Muscle layer of colon (tissue), 2 donors: Measurements from ENCODE around the gene NTF3.

ENCODE experiments used
- H3K27ac ChIP-seq: one replicate; pipeline ENCODE4 v1.7.0; 2013; ENCODE audit warnings: low read depth, mild to moderate bottlenecking, low read length, moderate library complexity
- H3K27me3 ChIP-seq, 2 donors: one replicate each; pipeline ENCODE4 v1.7.0; 2013; ENCODE audit warnings: low read length in 2 of 2, mild to moderate bottlenecking in 2 of 2; ENCODE audit not compliant: insufficient read depth in 2 of 2, control insufficient read depth in 1 of 2
- H3K36me3 ChIP-seq: one replicate; pipeline ENCODE4 v1.7.0; 2013; ENCODE audit warnings: mild to moderate bottlenecking, low read length; ENCODE audit not compliant: insufficient read depth
- H3K4me1 ChIP-seq: one replicate; pipeline ENCODE4 v1.7.0; 2013; ENCODE audit warnings: mild to moderate bottlenecking, low read length; ENCODE audit not compliant: insufficient read depth
- H3K4me3 ChIP-seq, 2 donors: one replicate each; pipeline ENCODE4 v1.7.0; 2013; ENCODE audit warnings: low read length in 2 of 2, low read depth in 1 of 2, mild to moderate bottlenecking in 1 of 2, moderate library complexity in 1 of 2
- H3K9ac ChIP-seq: one replicate; pipeline ENCODE4 v1.7.0; 2013; ENCODE audit warnings: low read length
- H3K9me3 ChIP-seq: one replicate; pipeline ENCODE4 v1.7.0; 2013; ENCODE audit warnings: mild to moderate bottlenecking, low read length
- donor health status: abdominal sarcoma.
- donor health status: Adenocarcinoma of cecum.

The NTF3 gene

GRCh38 chr12:5464096-5464495, 32.2 kb downstream of the NTF3 start:
- H3K27me3 ChIP-seq = no peaks in the 10 kb centered on the region
- H3K27ac ChIP-seq = no peak overlapping the region
- no peaks in the 10 kb centered on the region for H3K4me1 ChIP-seq
- H3K4me3 ChIP-seq = no peak overlapping the region
- H3K9ac ChIP-seq = no peak overlapping the region
- H3K9me3 ChIP-seq = no peaks in the 10 kb centered on the region
- H3K36me3 ChIP-seq = no peaks in the 10 kb centered on the region

DNA sequence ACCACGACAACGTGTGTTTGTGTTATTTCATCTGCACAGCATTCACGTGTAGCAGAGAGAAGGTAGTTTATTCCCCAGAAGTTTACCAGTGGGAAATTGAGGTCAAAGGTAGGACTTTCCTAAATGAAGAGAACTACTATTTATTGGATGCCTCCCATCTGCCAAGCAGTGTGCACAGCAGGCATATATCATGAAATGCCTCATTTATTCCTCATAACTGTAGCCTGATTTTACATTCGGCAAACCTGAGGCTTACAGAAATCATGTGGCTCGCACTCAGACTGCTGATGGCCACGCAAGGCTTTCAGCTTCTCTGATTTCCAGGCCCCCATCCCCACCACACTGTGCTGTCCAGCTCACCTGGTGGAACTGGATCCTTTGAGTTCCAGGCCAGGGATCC, 33.5 kb downstream of the NTF3 start:
- no peaks in the 10 kb centered on the region for H3K27me3 ChIP-seq
- no peaks in the 10 kb centered on the region for H3K4me1 ChIP-seq
- no peaks in the 10 kb centered on the region for H3K36me3 ChIP-seq
- no peak overlapping the region for H3K27ac ChIP-seq
- H3K9me3 ChIP-seq = no peaks in the 10 kb centered on the region
- no peak overlapping the region for H3K4me3 ChIP-seq
- H3K9ac ChIP-seq = no peak overlapping the region

GRCh38 chr12:5466521-5466960, 34.6 kb downstream of the NTF3 start:
- no peak overlapping the region for H3K9ac ChIP-seq
- H3K27ac ChIP-seq = no peak overlapping the region
- H3K27me3 ChIP-seq = no peaks in the 10 kb centered on the region
- no peaks in the 10 kb centered on the region for H3K4me1 ChIP-seq
- H3K4me3 ChIP-seq = no peak overlapping the region
- H3K36me3 ChIP-seq = no peaks in the 10 kb centered on the region
- H3K9me3 ChIP-seq = no peaks in the 10 kb centered on the region

DNA sequence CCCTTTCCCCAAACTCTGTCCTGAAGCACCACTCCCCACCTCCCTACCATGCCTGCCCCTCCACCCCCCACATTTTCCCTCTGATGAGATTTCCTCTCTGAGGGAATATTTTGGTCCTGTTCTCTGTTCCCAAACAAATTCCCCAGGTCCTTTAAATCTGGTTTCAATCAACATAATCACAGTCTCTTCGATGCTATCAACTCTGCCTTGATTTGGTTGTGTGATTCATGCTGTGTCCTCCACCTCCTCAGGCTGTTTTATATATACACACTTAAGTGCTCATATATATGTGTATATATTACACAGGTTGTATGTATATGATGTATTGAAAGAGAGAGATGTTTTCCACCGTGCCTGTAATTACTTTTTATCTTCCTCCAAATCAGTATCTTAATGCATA, 36.0 kb downstream of the NTF3 start:
- no peaks in the 10 kb centered on the region for H3K4me1 ChIP-seq
- no peaks in the 10 kb centered on the region for H3K9me3 ChIP-seq
- H3K36me3 ChIP-seq = no peaks in the 10 kb centered on the region
- no peak overlapping the region for H3K4me3 ChIP-seq
- H3K27ac ChIP-seq = no peak overlapping the region
- no peaks in the 10 kb centered on the region for H3K27me3 ChIP-seq
- H3K9ac ChIP-seq = no peak overlapping the region

- H3K27me3 ChIP-seq = no peaks in the 10 kb centered on the region
Observed at GRCh38 chr12:5470221-5470620, 38.3 kb downstream of the NTF3 start.

DNA sequence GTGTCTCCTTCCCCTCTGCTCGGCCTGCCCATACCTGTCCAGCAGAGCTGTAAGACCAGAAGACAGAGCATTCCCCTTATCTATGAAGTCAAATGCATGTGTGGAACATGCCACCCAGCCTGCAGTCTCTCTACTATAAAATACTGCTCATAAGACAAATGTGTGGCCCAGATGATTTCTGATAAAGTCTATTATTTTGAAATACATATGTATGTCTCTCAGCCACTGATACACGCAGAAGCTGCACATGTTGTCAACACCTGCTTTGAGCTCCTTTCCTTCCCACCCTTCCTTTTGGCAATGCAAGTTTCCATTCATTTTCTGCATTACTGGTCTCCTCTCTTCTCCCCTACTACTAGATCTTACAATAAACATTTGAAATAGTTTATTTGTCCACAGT, 38.8 kb downstream of the NTF3 start:
- no peak overlapping the region for H3K9ac ChIP-seq
- no peak overlapping the region for H3K4me3 ChIP-seq
- H3K27ac ChIP-seq = no peak overlapping the region
- H3K9me3 ChIP-seq = no peaks in the 10 kb centered on the region
- H3K27me3 ChIP-seq = no peaks in the 10 kb centered on the region
- H3K36me3 ChIP-seq = no peaks in the 10 kb centered on the region
- H3K4me1 ChIP-seq = no peaks in the 10 kb centered on the region

More at GRCh38 chr12:5470221-5470620, 38.3 kb downstream of the NTF3 start:
- Histone ChIP-seq H3K4me3 (no peak overlapping the region), H3K27ac (no peak overlapping the region), H3K4me1 (no peaks in the 10 kb centered on the region), H3K36me3 (no peaks in the 10 kb centered on the region), H3K9me3 (no peaks in the 10 kb centered on the region), H3K9ac (no peak overlapping the region)

GRCh38 chr12:5473076-5473782, 41.3 kb downstream of the NTF3 start:
- Histone ChIP-seq H3K27ac (no peak overlapping the region), H3K27me3 (no peaks in the 10 kb centered on the region), H3K9me3 (no peaks in the 10 kb centered on the region), H3K4me1 (no peaks in the 10 kb centered on the region), H3K4me3 (no peak overlapping the region), H3K36me3 (no peaks in the 10 kb centered on the region), H3K9ac (no peak overlapping the region)

GRCh38 chr12:5473783-5474116, 41.8 kb downstream of the NTF3 start:
- H3K36me3 ChIP-seq = no peaks in the 10 kb centered on the region
- H3K27me3 ChIP-seq = no peaks in the 10 kb centered on the region
- no peaks in the 10 kb centered on the region for H3K4me1 ChIP-seq
- no peak overlapping the region for H3K9ac ChIP-seq
- no peak overlapping the region for H3K4me3 ChIP-seq
- H3K27ac ChIP-seq = no peak overlapping the region
- no peaks in the 10 kb centered on the region for H3K9me3 ChIP-seq

DNA sequence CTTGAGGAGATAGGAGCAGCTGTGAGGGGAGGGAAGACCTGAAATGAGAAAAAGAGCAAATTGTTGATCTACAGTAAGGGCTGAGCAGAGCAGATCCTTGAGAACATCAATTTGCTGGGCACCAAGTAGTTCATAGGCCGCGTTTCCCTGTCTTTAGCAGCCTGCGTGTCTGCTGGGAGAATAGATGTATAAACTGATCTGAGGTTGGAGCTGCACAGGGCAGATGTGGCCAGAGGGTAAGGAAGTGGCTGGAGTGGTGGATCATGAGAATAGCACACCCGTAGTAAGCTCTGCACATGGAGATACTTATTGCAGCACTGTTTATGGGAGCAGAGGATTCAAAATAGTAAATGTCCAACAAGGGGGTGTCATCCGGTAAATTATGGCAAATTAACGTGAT, 44.4 kb downstream of the NTF3 start:
- Histone ChIP-seq H3K27ac (no peak overlapping the region), H3K9me3 (no peaks in the 10 kb centered on the region), H3K4me1 (no peaks in the 10 kb centered on the region), H3K9ac (no peak overlapping the region), H3K36me3 (no peaks in the 10 kb centered on the region), H3K4me3 (no peak overlapping the region), H3K27me3 (no peaks in the 10 kb centered on the region)

DNA sequence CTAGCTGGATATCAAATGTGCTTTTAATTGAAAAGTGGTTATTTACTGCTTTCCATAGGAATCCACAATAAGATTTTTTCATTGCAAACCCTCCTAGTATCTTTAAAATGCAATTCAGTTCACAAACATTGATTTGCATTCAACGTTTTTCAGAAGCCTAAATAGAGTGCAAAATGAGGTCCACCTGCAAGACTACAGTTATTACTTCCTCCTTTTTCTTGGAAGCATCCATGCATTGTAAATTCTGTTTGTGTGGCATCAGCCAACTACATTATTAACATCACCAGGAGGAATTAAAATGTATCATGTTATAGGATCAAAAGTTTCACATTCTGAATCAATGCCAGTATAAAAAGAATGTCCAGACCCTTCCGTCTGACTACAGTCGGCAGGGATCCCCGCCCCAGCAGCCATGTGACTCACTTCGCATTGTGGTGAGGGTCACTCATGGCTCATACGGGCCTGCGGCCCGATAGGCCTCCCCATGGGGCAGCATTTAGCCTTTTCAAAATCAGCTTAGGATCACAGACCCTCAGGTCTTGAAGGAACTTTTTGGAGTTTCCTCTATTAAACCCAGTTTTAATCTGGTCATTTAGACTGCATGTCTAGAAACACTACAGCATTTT, 46.3 kb downstream of the NTF3 start:
- no peak overlapping the region for H3K27ac ChIP-seq
- H3K27me3 ChIP-seq = no peaks in the 10 kb centered on the region
- H3K36me3 ChIP-seq = no peaks in the 10 kb centered on the region
- no peaks in the 10 kb centered on the region for H3K9me3 ChIP-seq
- H3K4me3 ChIP-seq = no peak overlapping the region
- no peaks in the 10 kb centered on the region for H3K4me1 ChIP-seq
- no peak overlapping the region for H3K9ac ChIP-seq

- H3K9ac ChIP-seq = no peak overlapping the region
- H3K4me3 ChIP-seq = no peak overlapping the region
- H3K4me1 ChIP-seq = no peaks in the 10 kb centered on the region
- no peaks in the 10 kb centered on the region for H3K27me3 ChIP-seq
- H3K27ac ChIP-seq = no peak overlapping the region
- H3K36me3 ChIP-seq = no peaks in the 10 kb centered on the region
- H3K9me3 ChIP-seq = no peaks in the 10 kb centered on the region
Observed at GRCh38 chr12:5479761-5480160, 47.9 kb downstream of the NTF3 start.
